K562 (cell line): ENCODE results near the gene KRT34. TPM values are rescaled to one million over a fixed set of nuclear protein-coding genes. Genes with fewer than 3 reads are reported as not detected.

ENCODE experiments used
- ATAC-seq: fragments of 200-7000 bp; cut with Tn5 transposase; 3 replicates; pipeline ENCODE4 v1.9.1; 2020; ENCODE audit warnings: moderate library complexity
- BruUV-seq: library from RNA; stranded (reverse); fragments of 400-500 nt; replicated peaks from 2 replicates; lab custom pipeline; 2021; lab: Mats Ljungman, UMichigan
- CTCF ChIA-PET: fragments of 300-600 bp; formaldehyde crosslinking; extraction: SDS; loops from one replicate; lab custom pipeline; 2021; ENCODE audit warnings: low intra/inter-chr PET ratio; lab: Yijun Ruan, JAX
- POLR2A ChIA-PET: fragments of 300-600, 350-650 bp; sonication (Branson Sonifier 250); formaldehyde crosslinking; extraction: SDS; loops from one replicate; lab custom pipeline; 2021; ENCODE audit warnings: antibody characterized with exemption, inconsistent platforms; lab: Yijun Ruan, JAX
- DNase-seq, 4 experiments: peaks; one replicate each; pipeline versions ENCODE4 v3.0.0 to v3.0.0-alpha.2; 2011 to 2018; ENCODE audit warnings: low spot score in 3 of 4, mixed read lengths in 3 of 4; ENCODE audit errors: extremely low read depth in 1 of 4
- FAIRE-seq: peaks from 2 replicates; lab custom pipeline; 2011; peaks lifted over from hg19 to GRCh38; lab: Jason Lieb, UNC
- H2AFZ ChIP-seq: 2 replicates; pipeline ENCODE4 v1.6.0; 2011; ENCODE audit warnings: low read depth, low read length, control low read depth, inconsistent platforms
- H3K27ac ChIP-seq: fragments of 200-600 bp; 3 replicates; pipeline ENCODE4 v1.8.0; 2011; ENCODE audit warnings: low read depth, mild to moderate bottlenecking, control low read depth, inconsistent platforms, low read length, moderate library complexity, mixed read lengths; ENCODE audit errors: extremely low read depth
- H3K27me3 ChIP-seq, 2 experiments: fragments of 300-600 bp in 1 of 2; 2 replicates in 1 of 2; 3 replicates in 1 of 2; pipeline versions ENCODE4 v1.6.0 to v1.8.0; 2011; ENCODE audit warnings: inconsistent platforms in 2 of 2, low read length in 2 of 2, mild to moderate bottlenecking in 1 of 2, mixed read lengths in 1 of 2, moderate library complexity in 1 of 2; ENCODE audit not compliant: control insufficient read depth in 2 of 2, insufficient read depth in 2 of 2
- H3K36me3 ChIP-seq: fragments of 300-600 bp; 3 replicates; pipeline ENCODE4 v1.8.0; 2011; ENCODE audit warnings: mild to moderate bottlenecking, low read length, inconsistent platforms; ENCODE audit not compliant: control insufficient read depth, insufficient read depth
- H3K4me1 ChIP-seq, 2 experiments: fragments of 200-600 bp in 1 of 2; replicated peaks in 1 of 2; 2 replicates in 1 of 2; 3 replicates in 1 of 2; pipeline versions ENCODE4 v1.5.1 to v1.8.0; 2011; ENCODE audit warnings: inconsistent platforms in 2 of 2, low read length in 2 of 2, mild to moderate bottlenecking in 1 of 2, mixed read lengths in 1 of 2, moderate library complexity in 1 of 2; ENCODE audit not compliant: control insufficient read depth in 2 of 2, insufficient read depth in 2 of 2
- H3K4me2 ChIP-seq: 2 replicates; pipeline ENCODE4 v1.6.1; 2011; ENCODE audit warnings: low read length, control low read depth, inconsistent platforms, mixed read lengths; ENCODE audit not compliant: insufficient read depth
- H3K4me3 ChIP-seq: fragments of 200-600 bp; sonication (generic), shearing (Covaris generic); 2 replicates; pipeline ENCODE4 v1.5.1; 2016; ENCODE audit warnings: control low read depth, inconsistent platforms
- H3K79me2 ChIP-seq: fragments of 200-600 bp; 3 replicates; pipeline ENCODE4 v1.8.0; 2011; ENCODE audit warnings: low read length, inconsistent platforms; ENCODE audit not compliant: control insufficient read depth, insufficient read depth
- H3K9ac ChIP-seq, 2 experiments: 2 replicates each; pipeline versions ENCODE4 v1.6.0 to v1.6.1; 2011; ENCODE audit warnings: low read depth in 2 of 2, low read length in 2 of 2, control low read depth in 1 of 2, inconsistent platforms in 1 of 2, mild to moderate bottlenecking in 1 of 2, mixed read lengths in 1 of 2; ENCODE audit not compliant: insufficient read depth in 1 of 2
- H3K9me1 ChIP-seq: one replicate; pipeline ENCODE4 v1.6.0; 2011; ENCODE audit warnings: inconsistent platforms, mild to moderate bottlenecking, low read length, moderate library complexity; ENCODE audit not compliant: control insufficient read depth, insufficient read depth
- H3K9me3 ChIP-seq: replicated peaks from 2 replicates; pipeline ENCODE4 v1.5.1; 2011; ENCODE audit warnings: low read depth, low read length, inconsistent platforms; ENCODE audit not compliant: control insufficient read depth, insufficient read depth
- H4K20me1 ChIP-seq: replicated peaks from 2 replicates; pipeline ENCODE4 v1.6.1; 2011; ENCODE audit warnings: low read length, inconsistent platforms, mixed read lengths; ENCODE audit not compliant: control insufficient read depth, insufficient read depth
- CBFB ChIP-seq: sonication (generic); formaldehyde crosslinking; IDR thresholded peaks from 2 replicates; pipeline ENCODE4 v1.4.0; 2020; ENCODE audit warnings: mild to moderate bottlenecking, missing genetic modification reagents
- CBX3 ChIP-seq, 2 experiments: IDR thresholded peaks; 1 replicate in 1 of 2; 2 replicates in 1 of 2; pipeline ENCODE4 v1.6.1; 2012; ENCODE audit warnings: inconsistent platforms in 2 of 2, low read length in 2 of 2, borderline replicate concordance in 1 of 2, control low read depth in 1 of 2
- CHD2 ChIP-seq: IDR thresholded peaks from 2 replicates; pipeline ENCODE4 v1.6.1; 2011; ENCODE audit warnings: low read depth, low read length
- EZH2 ChIP-seq: IDR thresholded peaks from 2 replicates; pipeline ENCODE4 v1.6.1; 2012; ENCODE audit warnings: low read depth, mild to moderate bottlenecking, inconsistent platforms, low read length, borderline replicate concordance
- FUS ChIP-seq: fragments of 200-400 bp; formaldehyde crosslinking; optimal IDR thresholded peaks from 2 replicates; pipeline ENCODE3; 2017; ENCODE audit warnings: low read depth, low read length
- KHSRP ChIP-seq: fragments of 450-650 bp; IDR thresholded peaks from 2 replicates; pipeline ENCODE4 v1.6.1; 2017
- NR2C1 ChIP-seq, 2 experiments: fragments of 450-650 bp; IDR thresholded peaks; 2 replicates each; pipeline ENCODE4 v1.6.1; 2017; ENCODE audit warnings: mild to moderate bottlenecking in 2 of 2, antibody characterized with exemption in 1 of 2, inconsistent platforms in 1 of 2, missing compliant biosample characterization in 1 of 2, missing genetic modification characterization in 1 of 2
- ZNF175 ChIP-seq: fragments of 200-800 bp; sonication (Bioruptor generic); IDR thresholded peaks from 2 replicates; pipeline ENCODE4 v1.6.1; 2016; ENCODE audit warnings: low read depth, mild to moderate bottlenecking, missing genetic modification characterization, missing compliant biosample characterization
- ZNF212 ChIP-seq: fragments of 450-650 bp; formaldehyde crosslinking; IDR thresholded peaks from 2 replicates; pipeline ENCODE4 v1.4.0; 2020; ENCODE audit warnings: mild to moderate bottlenecking
- WGBS: fragments of 100-300 bp; shearing (Covaris generic); methylation state at CpG from one replicate; pipeline ENCODE4 v1.1.6; 2016; ENCODE audit warnings: low coverage, mixed read lengths; ENCODE audit not compliant: insufficient coverage; ENCODE audit errors: missing lambda C conversion rate; 5-methylcytosine and 5-hydroxymethylcytosine counted together
- in situ Hi-C: fragments of 300-500 bp; cut with MboI; formaldehyde crosslinking; loops from 4 replicates; pipeline ENCODE4 v1.15.0; 2018; ENCODE audit warnings: inconsistent platforms, mixed read lengths
- intact Hi-C: fragments of 100-400 bp; cut with micrococcal nuclease; formaldehyde crosslinking; loops from 2 replicates; pipeline ENCODE4 v1.14.2; 2022
- polyA plus RNA-seq, 8 experiments: library from polyadenylated mRNA; depleted of rRNA in 4 of 8; stranded (reverse) in 5 of 8; unstranded in 3 of 8; fragments of >200 nt; fragmentation: Nextera tagmentation in 2 of 8; fragmentation: Illumina TruSeq in 1 of 8; extraction: Ambion mirVana in 2 of 8; extraction: Trizol in 1 of 8; gene quantifications; 2 replicates each; pipeline versions ENCODE4 v1.2.1 to v1.2.3, GENCODE V29; 2011 to 2014; ENCODE audit warnings: inconsistent platforms in 1 of 8, missing spikeins in 1 of 8
- total RNA-seq, 7 experiments: library from RNA; depleted of rRNA in 6 of 7; stranded (reverse); fragments of >200 nt in 6 of 7; fragmentation: Illumina TruSeq in 2 of 7; extraction: Trizol in 2 of 7; gene quantifications; 2 replicates each; pipeline versions ENCODE4 v1.2.1 to v1.2.3, GENCODE V29; 2011 to 2021; ENCODE audit warnings: low replicate concordance in 1 of 7
- TF ChIP-seq, protein P1 (sequence below): fragments of 200-400 bp; formaldehyde crosslinking; IDR thresholded peaks from 2 replicates; pipeline ENCODE4 v1.6.1; 2017; ENCODE audit warnings: mild to moderate bottlenecking, low read depth, low read length, moderate library complexity
- TF ChIP-seq, protein P2 (sequence below): fragments of 450-650 bp; IDR thresholded peaks from 2 replicates; pipeline ENCODE4 v1.6.1; 2018; ENCODE audit warnings: mild to moderate bottlenecking, low read depth; ENCODE audit not compliant: partially characterized antibody
- TF ChIP-seq, protein P3 (sequence below): fragments of 250-450 bp; sonication (Bioruptor Pico); IDR thresholded peaks from 2 replicates; pipeline ENCODE4 v1.8.0; 2021; ENCODE audit warnings: moderate library complexity, mild to moderate bottlenecking, inconsistent platforms

The KRT34 gene
- total and polyA plus RNA-seq, 9 of the 15 experiments (the other 6 are each of a cell fraction or from before 2014, with no cell fraction given), result not detected

DNA sequence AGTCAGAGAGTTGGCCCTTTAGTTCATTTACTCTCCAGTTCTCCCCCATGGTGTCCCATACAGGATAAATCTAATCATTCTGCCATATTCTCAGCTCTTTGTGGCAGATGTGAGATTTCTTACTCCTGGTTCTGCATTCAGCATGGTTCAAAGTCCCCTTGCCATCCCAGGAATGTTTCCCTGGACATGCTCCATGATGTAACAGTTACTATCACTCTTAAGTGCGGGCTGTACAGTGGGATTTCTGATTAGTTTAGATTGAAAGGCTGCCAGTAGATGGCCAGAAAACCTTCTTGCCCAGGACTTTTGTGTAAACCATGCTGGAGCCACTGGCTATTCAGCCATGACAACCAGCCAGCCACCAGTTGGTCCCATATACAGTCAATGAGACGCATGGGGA lies 31.9 kb upstream of the KRT34 start:
- DNase-seq (no peak), FAIRE-seq (no peak), ATAC-seq (no peak)
- CTCF ChIA-PET, result no interaction called here
- in situ Hi-C loops, result no loop called here
- no peaks in the 10 kb centered on the region for H4K20me1 ChIP-seq
- no peaks in the 10 kb centered on the region for H3K4me1 ChIP-seq
- H3K9ac ChIP-seq, result no peak overlapping the region
- H2AFZ ChIP-seq, result no peak overlapping the region
- H3K27ac ChIP-seq, result no peak overlapping the region
- no peaks in the 10 kb centered on the region for H3K9me1 ChIP-seq
- no peaks in the 10 kb centered on the region for H3K36me3 ChIP-seq
- TF ChIP-seq, protein P1, sequence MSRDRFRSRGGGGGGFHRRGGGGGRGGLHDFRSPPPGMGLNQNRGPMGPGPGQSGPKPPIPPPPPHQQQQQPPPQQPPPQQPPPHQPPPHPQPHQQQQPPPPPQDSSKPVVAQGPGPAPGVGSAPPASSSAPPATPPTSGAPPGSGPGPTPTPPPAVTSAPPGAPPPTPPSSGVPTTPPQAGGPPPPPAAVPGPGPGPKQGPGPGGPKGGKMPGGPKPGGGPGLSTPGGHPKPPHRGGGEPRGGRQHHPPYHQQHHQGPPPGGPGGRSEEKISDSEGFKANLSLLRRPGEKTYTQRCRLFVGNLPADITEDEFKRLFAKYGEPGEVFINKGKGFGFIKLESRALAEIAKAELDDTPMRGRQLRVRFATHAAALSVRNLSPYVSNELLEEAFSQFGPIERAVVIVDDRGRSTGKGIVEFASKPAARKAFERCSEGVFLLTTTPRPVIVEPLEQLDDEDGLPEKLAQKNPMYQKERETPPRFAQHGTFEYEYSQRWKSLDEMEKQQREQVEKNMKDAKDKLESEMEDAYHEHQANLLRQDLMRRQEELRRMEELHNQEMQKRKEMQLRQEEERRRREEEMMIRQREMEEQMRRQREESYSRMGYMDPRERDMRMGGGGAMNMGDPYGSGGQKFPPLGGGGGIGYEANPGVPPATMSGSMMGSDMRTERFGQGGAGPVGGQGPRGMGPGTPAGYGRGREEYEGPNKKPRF, result no peak
- H3K4me2 ChIP-seq, result no peak overlapping the region
- intact Hi-C loops, result no loop called here
- POLR2A ChIA-PET, result interaction anchor here (0.6 to 0.7 kb wide), 2 partner anchors 356 to 545 kb away, joined by 3 read pairs; no protein-coding TSS in a partner anchor
- H3K9me3 ChIP-seq, result no peaks in the 10 kb centered on the region
- WGBS, result 0% methylated on average over 2 of the region's 2 CpGs
- H3K79me2 ChIP-seq, result no peaks in the 10 kb centered on the region
- H3K27me3 ChIP-seq, result peaks cover 11 to 29% of the 10 kb centered on the region in 2 experiments; a peak in 3 of 5 replicates
- no TSS peak for BruUV-seq
- H3K4me3 ChIP-seq, result no peak overlapping the region

DNA sequence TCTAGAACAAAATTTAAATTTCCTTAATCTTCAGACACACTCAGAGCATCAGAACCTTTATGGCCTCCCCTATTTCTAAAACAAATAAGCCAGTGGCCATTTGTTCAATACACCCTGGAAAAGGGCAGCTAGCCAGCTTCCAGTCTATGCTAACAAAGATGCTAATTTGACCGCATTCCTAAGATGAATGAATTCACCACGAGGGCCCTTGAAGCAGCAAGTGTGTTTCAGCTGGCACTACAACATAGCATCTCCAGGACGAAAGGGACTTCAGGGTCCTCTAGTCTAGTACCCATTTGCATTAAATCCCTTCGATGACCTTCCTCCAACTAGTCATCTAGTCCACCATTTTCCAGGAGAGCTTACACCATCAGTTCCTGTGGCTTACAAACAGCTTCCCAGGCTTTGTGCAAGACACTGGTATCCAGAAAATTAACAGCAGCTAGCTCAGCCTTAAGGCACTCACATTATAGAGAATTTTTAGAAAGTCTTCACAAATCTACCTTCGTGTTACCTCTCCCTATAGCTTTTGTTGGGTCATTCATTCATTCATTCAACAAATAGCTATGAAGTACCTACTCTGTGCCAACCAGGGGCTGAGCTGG lies 31.3 kb upstream of the KRT34 start:
- WGBS, result 0% methylated on average over 5 of the region's 5 CpGs
- intact Hi-C loops, result no loop called here
- no peak overlapping the region for H3K9ac ChIP-seq
- no peaks in the 10 kb centered on the region for H3K4me1 ChIP-seq
- no peak for DNase-seq
- no peak overlapping the region for H2AFZ ChIP-seq
- FAIRE-seq, result no peak
- H3K27me3 ChIP-seq, result peaks cover 11 to 29% of the 10 kb centered on the region in 2 experiments; a peak in 3 of 5 replicates
- no peak for ATAC-seq
- H4K20me1 ChIP-seq, result no peaks in the 10 kb centered on the region
- in situ Hi-C loops, result no loop called here
- no peaks in the 10 kb centered on the region for H3K36me3 ChIP-seq
- H3K9me3 ChIP-seq, result no peaks in the 10 kb centered on the region
- no TSS peak for BruUV-seq
- H3K79me2 ChIP-seq, result no peaks in the 10 kb centered on the region
- no peak overlapping the region for H3K4me2 ChIP-seq
- ChIA-PET CTCF (no interaction called here), POLR2A (interaction anchor here (0.6 to 0.7 kb wide), 2 partner anchors 355 to 546 kb away, joined by 3 read pairs; no protein-coding TSS in a partner anchor)
- no peak overlapping the region for H3K27ac ChIP-seq
- no peak overlapping the region for H3K4me3 ChIP-seq
- no peaks in the 10 kb centered on the region for H3K9me1 ChIP-seq
- TF ChIP-seq NR2C1 (IDR thresholded peaks at IDR 0.05) (no peak), NR2C1 (tag; IDR thresholded peaks at IDR 0.05) (no peak), ZNF212 (no peak), CHD2 (no peak), CBFB (no peak), CBX3 (IDR thresholded peaks at IDR 0.05; ENCODE audit: borderline replicate concordance in 1 of 2, low read length in 2 of 2) (no peak), KHSRP (no peak), FUS (no peak), ZNF175 (CRISPR knock-in tag) (no peak), EZH2 (no peak)
- TF ChIP-seq, protein P2, sequence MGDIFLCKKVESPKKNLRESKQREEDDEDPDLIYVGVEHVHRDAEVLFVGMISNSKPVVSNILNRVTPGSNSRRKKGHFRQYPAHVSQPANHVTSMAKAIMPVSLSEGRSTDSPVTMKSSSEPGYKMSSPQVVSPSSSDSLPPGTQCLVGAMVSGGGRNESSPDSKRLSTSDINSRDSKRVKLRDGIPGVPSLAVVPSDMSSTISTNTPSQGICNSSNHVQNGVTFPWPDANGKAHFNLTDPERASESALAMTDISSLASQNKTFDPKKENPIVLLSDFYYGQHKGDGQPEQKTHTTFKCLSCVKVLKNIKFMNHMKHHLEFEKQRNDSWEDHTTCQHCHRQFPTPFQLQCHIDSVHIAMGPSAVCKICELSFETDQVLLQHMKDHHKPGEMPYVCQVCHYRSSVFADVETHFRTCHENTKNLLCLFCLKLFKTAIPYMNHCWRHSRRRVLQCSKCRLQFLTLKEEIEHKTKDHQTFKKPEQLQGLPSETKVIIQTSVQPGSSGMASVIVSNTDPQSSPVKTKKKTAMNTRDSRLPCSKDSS, result no peak
- TF ChIP-seq, protein P3, sequence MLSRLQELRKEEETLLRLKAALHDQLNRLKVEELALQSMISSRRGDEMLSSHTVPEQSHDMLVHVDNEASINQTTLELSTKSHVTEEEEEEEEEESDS (CRISPR knock-in tag), result no peak
